Measurements from ENCODE around the gene RAB3B.
"Not testable (repeated sequence)": the region's sequence is repeated elsewhere in the genome, so short reads cannot be mapped to it uniquely, and the experiment has no call there.

- TF ChIP-seq, protein P1, sequence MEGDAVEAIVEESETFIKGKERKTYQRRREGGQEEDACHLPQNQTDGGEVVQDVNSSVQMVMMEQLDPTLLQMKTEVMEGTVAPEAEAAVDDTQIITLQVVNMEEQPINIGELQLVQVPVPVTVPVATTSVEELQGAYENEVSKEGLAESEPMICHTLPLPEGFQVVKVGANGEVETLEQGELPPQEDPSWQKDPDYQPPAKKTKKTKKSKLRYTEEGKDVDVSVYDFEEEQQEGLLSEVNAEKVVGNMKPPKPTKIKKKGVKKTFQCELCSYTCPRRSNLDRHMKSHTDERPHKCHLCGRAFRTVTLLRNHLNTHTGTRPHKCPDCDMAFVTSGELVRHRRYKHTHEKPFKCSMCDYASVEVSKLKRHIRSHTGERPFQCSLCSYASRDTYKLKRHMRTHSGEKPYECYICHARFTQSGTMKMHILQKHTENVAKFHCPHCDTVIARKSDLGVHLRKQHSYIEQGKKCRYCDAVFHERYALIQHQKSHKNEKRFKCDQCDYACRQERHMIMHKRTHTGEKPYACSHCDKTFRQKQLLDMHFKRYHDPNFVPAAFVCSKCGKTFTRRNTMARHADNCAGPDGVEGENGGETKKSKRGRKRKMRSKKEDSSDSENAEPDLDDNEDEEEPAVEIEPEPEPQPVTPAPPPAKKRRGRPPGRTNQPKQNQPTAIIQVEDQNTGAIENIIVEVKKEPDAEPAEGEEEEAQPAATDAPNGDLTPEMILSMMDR (IDR thresholded peaks at IDR 0.05; ENCODE audit: poor library complexity) = not testable (repeated sequence)
- TF ChIP-seq EZH2 (IDR thresholded peaks at IDR 0.05; ENCODE audit: borderline replicate concordance) = not testable (repeated sequence)
Measured at GRCh38 chr1:51894748-51895147, 95.8 kb downstream of the RAB3B start.
